Measurements from ENCODE around the gene SV2C.

Gene SV2C

DNA sequence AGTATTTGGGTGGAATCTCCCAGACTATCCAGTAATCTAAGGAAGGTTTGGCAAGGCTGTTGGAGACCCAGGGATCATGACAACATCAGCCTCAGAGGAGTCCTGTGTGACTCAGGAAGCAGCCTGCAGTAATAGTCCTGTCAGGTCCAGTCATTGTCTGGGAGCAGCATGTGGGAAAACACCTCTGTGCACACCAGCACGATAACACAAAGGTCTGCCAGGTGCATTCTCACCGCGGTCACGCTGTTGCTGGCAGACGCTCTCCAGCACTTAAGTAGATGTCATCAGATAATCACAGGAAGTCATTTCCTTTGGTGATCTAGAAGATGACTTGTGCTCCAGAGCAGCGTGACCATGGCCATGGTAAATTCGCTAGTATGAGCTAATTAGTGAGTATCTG, 220.7 kb downstream of the SV2C start:
- H3K4me3 ChIP-seq (ENCODE audit: low read length, poor library complexity, severe bottlenecking) = no peak overlapping the region
- no peaks in the 10 kb centered on the region for H3K9me2 ChIP-seq (replicated peaks; ENCODE audit: low read depth, low read length)
- no peaks in the 10 kb centered on the region for H3K36me3 ChIP-seq (ENCODE audit: insufficient read depth, low read length)
- H3K79me2 ChIP-seq (ENCODE audit: insufficient read depth, low read length) = no peaks in the 10 kb centered on the region
- peaks cover 42% of the 10 kb centered on the region for H3K4me1 ChIP-seq (ENCODE audit: insufficient read depth, low read length, poor library complexity, severe bottlenecking)
- H3K27me3 ChIP-seq (ENCODE audit: insufficient read depth, low read length, poor library complexity, severe bottlenecking) = peaks cover under 1% of the 10 kb centered on the region
- peak overlapping the region; percentile 19 for H3K4me2 ChIP-seq (ENCODE audit: low read depth, low read length, poor library complexity, severe bottlenecking)
- no peaks in the 10 kb centered on the region for H4K20me1 ChIP-seq (ENCODE audit: insufficient read depth, low read length, poor library complexity, severe bottlenecking)
- no peak for TF ChIP-seq EZH2phosphoT487 (IDR thresholded peaks at IDR 0.05; ENCODE audit: borderline replicate concordance)
- TF ChIP-seq, protein P1, sequence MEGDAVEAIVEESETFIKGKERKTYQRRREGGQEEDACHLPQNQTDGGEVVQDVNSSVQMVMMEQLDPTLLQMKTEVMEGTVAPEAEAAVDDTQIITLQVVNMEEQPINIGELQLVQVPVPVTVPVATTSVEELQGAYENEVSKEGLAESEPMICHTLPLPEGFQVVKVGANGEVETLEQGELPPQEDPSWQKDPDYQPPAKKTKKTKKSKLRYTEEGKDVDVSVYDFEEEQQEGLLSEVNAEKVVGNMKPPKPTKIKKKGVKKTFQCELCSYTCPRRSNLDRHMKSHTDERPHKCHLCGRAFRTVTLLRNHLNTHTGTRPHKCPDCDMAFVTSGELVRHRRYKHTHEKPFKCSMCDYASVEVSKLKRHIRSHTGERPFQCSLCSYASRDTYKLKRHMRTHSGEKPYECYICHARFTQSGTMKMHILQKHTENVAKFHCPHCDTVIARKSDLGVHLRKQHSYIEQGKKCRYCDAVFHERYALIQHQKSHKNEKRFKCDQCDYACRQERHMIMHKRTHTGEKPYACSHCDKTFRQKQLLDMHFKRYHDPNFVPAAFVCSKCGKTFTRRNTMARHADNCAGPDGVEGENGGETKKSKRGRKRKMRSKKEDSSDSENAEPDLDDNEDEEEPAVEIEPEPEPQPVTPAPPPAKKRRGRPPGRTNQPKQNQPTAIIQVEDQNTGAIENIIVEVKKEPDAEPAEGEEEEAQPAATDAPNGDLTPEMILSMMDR (conservative IDR thresholded peaks at IDR 0.05; ENCODE audit: low read length) = no peak
- no peak overlapping the region for H3K9ac ChIP-seq (ENCODE audit: low read depth, low read length, poor library complexity, severe bottlenecking)
- H2AFZ ChIP-seq (ENCODE audit: low read length) = no peak overlapping the region
- H3K9me3 ChIP-seq (ENCODE audit: insufficient read depth, low read depth, low read length) = no peaks in the 10 kb centered on the region
- no peaks in the 10 kb centered on the region for H3F3A ChIP-seq (ENCODE audit: low read depth)

DNA sequence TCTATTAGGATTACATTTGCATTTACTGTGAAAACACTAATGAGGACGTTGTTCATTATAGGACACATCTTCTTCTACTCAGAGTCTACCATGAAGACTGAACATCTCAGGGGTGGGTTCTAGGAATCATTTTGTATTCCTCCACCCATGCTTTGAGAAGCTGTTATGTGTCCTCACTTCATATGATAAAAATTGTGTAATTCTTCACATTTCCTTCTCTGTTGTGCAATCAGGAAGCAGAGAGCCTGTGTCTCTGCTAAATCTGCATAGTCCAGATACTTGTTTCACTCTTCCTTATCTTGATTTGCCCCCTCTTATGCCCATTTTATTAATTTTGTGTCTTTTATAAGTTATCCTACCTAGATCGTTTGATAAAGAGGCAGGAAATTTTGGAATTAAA, 222.1 kb downstream of the SV2C start:
- H4K20me1 ChIP-seq (ENCODE audit: insufficient read depth, low read length, poor library complexity, severe bottlenecking) = no peaks in the 10 kb centered on the region
- H3F3A ChIP-seq (ENCODE audit: low read depth) = no peaks in the 10 kb centered on the region
- no peak overlapping the region for H3K4me2 ChIP-seq (ENCODE audit: low read depth, low read length, poor library complexity, severe bottlenecking)
- H3K4me1 ChIP-seq (ENCODE audit: insufficient read depth, low read length, poor library complexity, severe bottlenecking) = peaks cover 35% of the 10 kb centered on the region
- H3K27me3 ChIP-seq (ENCODE audit: insufficient read depth, low read length, poor library complexity, severe bottlenecking) = no peaks in the 10 kb centered on the region
- no peak for TF ChIP-seq EZH2phosphoT487 (IDR thresholded peaks at IDR 0.05; ENCODE audit: borderline replicate concordance)
- TF ChIP-seq, protein P1 (conservative IDR thresholded peaks at IDR 0.05; ENCODE audit: low read length) = no peak
- no peak overlapping the region for H3K4me3 ChIP-seq (ENCODE audit: low read length, poor library complexity, severe bottlenecking)
- no peak overlapping the region for H3K9ac ChIP-seq (ENCODE audit: low read depth, low read length, poor library complexity, severe bottlenecking)
- no peaks in the 10 kb centered on the region for H3K9me3 ChIP-seq (ENCODE audit: insufficient read depth, low read depth, low read length)
- no peaks in the 10 kb centered on the region for H3K36me3 ChIP-seq (ENCODE audit: insufficient read depth, low read length)
- H3K9me2 ChIP-seq (replicated peaks; ENCODE audit: low read depth, low read length) = no peaks in the 10 kb centered on the region
- no peak overlapping the region for H2AFZ ChIP-seq (ENCODE audit: low read length)
- H3K79me2 ChIP-seq (ENCODE audit: insufficient read depth, low read length) = no peaks in the 10 kb centered on the region

DNA sequence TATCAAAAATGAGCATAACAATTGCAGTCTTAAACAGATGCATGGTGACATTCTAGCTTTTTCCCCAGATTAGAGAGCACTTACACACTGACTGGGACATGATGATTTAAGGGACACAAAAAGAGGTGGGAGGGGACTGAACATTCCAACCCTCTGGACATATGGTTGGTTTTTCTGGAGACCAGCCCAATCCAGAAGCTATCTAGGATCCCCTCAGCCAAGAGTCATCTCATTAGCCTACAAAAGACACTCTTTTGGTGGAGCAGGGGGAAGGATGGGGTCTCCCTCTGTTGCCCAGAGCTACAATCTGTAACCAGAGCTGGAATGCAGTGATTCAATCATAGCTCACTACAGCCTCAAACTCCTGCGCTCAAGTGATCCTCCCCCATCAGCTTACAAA, 222.6 kb downstream of the SV2C start:
- Histone ChIP-seq H3K27me3 (ENCODE audit: insufficient read depth, low read length, poor library complexity, severe bottlenecking) (no peaks in the 10 kb centered on the region), H3K9me3 (ENCODE audit: insufficient read depth, low read depth, low read length) (no peaks in the 10 kb centered on the region), H3K4me3 (ENCODE audit: low read length, poor library complexity, severe bottlenecking) (no peak overlapping the region), H3K36me3 (ENCODE audit: insufficient read depth, low read length) (no peaks in the 10 kb centered on the region), H3K4me1 (ENCODE audit: insufficient read depth, low read length, poor library complexity, severe bottlenecking) (peaks cover 30% of the 10 kb centered on the region), H3K79me2 (ENCODE audit: insufficient read depth, low read length) (no peaks in the 10 kb centered on the region), H3K4me2 (ENCODE audit: low read depth, low read length, poor library complexity, severe bottlenecking) (no peak overlapping the region), H3K9me2 (replicated peaks; ENCODE audit: low read depth, low read length) (no peaks in the 10 kb centered on the region), H3K9ac (ENCODE audit: low read depth, low read length, poor library complexity, severe bottlenecking) (no peak overlapping the region), H2AFZ (ENCODE audit: low read length) (no peak overlapping the region), H4K20me1 (ENCODE audit: insufficient read depth, low read length, poor library complexity, severe bottlenecking) (no peaks in the 10 kb centered on the region), H3F3A (ENCODE audit: low read depth) (no peaks in the 10 kb centered on the region)
- TF ChIP-seq, protein P1 (conservative IDR thresholded peaks at IDR 0.05; ENCODE audit: low read length) = no peak
- TF ChIP-seq EZH2phosphoT487 (IDR thresholded peaks at IDR 0.05; ENCODE audit: borderline replicate concordance) = no peak

Data from Loucy (cell line).